Vagina (tissue), 2 donors: ENCODE results near the gene FOXA1.

Experiments
- CTCF ChIP-seq, 3 experiments: fragments of 450-650 bp in 2 of 3; fragments of 200-600 bp in 1 of 3; sonication (generic) in 1 of 3; IDR thresholded peaks; one replicate each; pipeline ENCODE4 v1.5.1; 2017 to 2019; ENCODE audit warnings: antibody characterized with exemption in 3 of 3, mild to moderate bottlenecking in 2 of 3, moderate library complexity in 2 of 3
- POLR2A ChIP-seq, 2 donors: fragments of 450-650 bp; IDR thresholded peaks; one replicate each; pipeline ENCODE4 v1.6.1; 2017; ENCODE audit warnings: antibody characterized with exemption in 2 of 2, mild to moderate bottlenecking in 2 of 2, moderate library complexity in 2 of 2
- POLR2AphosphoS5 ChIP-seq, 2 donors: sonication (generic); formaldehyde crosslinking; IDR thresholded peaks; one replicate each; pipeline ENCODE4 v1.9.0; 2017; ENCODE audit warnings: antibody characterized with exemption in 2 of 2, mild to moderate bottlenecking in 2 of 2, low read depth in 1 of 2; ENCODE audit not compliant: insufficient read depth in 1 of 2

GRCh38 chr14:37590428-37591139 lies 4.5 kb downstream of the FOXA1 start:
- no peak for TF ChIP-seq CTCF (IDR thresholded peaks at IDR 0.05)
- TF ChIP-seq POLR2A (IDR thresholded peaks at IDR 0.05): no peak
- no peak for TF ChIP-seq POLR2AphosphoS5 (IDR thresholded peaks at IDR 0.05; ENCODE audit: insufficient read depth in 1 of 2, low read depth in 1 of 2)
